HG03521 (cell line): Measurements from ENCODE around the gene LYST.
A peak's percentile ranks its signal among the peaks of the same experiment; 100 is the strongest.
"Not testable (repeated sequence)": the region's sequence is repeated elsewhere in the genome, so short reads cannot be mapped to it uniquely, and the experiment has no call there.

Experiments
- ATAC-seq: cut with Tn5 transposase; IDR thresholded peaks from one replicate; pipeline ENCODE4 v1.9.1; 2021; ENCODE audit warnings: mild to moderate bottlenecking, moderate library complexity; ENCODE audit not compliant: unreplicated experiment

The LYST gene

DNA sequence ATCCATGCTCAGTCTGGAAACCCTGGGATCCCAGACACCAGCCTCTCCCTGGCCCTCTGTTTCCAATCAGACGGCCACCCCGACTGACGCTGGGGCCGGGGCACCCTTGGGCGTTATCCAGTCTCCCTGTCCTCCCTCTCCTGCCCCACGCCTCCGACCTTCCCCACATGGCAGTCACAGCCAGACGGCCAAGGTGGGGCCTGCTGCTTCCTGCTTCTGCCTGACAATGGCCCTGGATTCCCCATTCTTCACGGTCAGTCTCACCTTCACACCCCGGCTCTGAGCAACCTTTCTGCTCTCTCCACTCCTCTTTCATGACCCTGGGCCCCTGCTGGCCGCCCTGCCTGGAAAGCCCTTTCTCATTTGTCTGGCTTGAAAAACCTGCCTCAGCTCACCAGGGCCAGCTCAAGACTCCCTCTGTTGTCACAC is 223.7 kb downstream of the LYST start:
- no peak for ATAC-seq

- peak; percentile 69 for ATAC-seq
These were observed 224.4 kb downstream of the LYST start for GRCh38 chr1:235642011-235642942.

- no peak for ATAC-seq
These were observed 226.1 kb downstream of the LYST start for GRCh38 chr1:235640580-235640979.

GRCh38 chr1:235639226-235640205 is 227.2 kb downstream of the LYST start:
- ATAC-seq: no peak

- ATAC-seq: not testable (repeated sequence)
These were observed 228.1 kb downstream of the LYST start for GRCh38 chr1:235638612-235639011.

GRCh38 chr1:235637756-235638534 is 228.8 kb downstream of the LYST start:
- no peak for ATAC-seq

DNA sequence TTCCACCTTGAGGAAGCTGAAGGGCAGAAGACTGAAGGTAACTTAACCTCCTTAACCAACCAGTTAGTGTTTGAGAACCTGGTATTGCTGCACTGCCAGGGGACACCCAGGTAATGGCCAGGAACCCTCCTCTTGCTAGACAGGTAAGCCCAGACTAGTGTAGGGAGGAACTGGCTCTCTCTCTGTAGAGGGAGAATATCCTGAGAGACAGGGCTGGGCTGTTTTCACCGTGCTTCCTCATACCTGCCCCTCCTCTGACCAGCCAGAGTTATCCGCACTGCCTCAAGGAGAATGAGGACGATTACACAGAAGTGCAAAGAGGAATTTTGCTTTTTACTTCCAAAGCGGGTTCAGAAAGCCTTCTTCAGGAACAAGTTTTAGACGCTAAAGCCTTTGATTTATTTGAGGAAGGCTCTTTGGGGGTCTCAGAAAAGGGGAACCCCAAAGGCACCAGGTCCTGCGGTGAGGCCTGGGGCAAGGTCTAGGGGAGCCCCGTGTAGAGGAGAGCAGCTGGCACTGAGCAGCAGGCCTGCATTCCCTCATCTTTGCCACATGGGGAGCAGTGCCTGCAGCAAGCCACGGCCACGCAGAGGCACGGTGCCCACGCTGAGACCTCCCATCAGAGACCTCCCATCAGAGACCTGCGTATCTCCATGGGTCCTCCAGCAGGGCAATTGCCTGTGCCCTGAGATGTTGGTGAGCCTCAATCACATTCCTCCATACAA is 230.6 kb downstream of the LYST start:
- ATAC-seq: no peak

DNA sequence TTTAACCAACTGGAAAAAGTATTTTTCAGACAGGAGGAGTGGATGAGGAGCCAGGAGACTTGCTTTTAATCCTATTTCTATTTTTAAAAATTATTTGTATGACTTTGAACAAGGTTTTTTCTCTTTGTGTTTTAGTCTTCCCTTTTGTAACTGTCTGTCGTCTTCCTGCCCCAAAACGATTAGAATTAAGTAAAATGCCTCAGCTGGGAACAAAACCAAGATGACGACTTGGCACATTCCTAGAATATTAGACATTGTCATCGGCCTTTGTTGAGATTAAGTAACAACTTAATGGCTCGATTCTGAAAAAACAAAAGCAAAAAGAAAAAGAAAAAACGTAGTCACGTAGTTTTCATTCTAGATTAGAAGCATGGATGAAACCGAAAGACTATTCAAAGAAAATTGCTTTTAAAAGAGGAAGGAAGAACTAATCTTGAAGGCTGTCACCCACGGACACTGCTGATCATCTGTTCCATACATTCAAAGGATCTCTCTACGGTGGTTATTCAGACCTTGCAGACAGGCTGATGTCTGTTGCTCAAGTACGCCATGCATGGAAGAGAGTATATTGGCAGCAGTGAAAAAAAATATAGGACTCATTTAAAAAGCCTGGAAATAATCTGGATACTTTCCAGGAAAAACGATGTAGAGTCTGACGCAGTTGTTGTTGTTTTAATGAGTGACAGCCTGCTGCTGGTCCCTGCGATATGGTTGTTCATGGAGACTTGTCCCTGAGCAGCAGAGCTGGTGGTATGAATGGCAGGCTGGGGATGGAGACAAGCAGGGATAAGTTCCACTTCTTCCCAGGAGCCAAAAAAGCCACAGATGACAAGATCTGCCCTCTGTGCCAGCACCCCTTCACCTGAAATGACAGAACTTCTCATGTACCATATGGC is 234.0 kb downstream of the LYST start:
- peak; percentile 82 for ATAC-seq

DNA sequence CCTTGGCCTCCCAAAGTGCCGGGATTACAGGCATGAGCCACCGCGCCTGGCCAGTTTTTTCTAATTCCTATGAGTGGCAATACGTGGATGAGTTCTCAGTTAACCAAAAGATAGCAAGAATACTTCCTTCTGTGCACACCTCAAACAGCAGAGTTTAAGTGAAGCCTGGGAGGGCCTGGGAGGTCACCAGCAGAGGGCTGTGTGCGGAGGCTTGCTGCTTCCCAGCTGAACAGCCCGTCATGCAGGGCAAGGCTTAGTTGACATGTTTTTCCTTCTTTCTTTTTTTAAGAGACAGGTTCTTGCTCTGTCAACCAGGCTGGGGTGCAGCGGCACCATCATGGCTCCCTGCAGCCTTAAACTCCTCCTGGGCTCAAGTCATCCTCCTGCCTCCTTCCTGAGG is 234.9 kb downstream of the LYST start:
- no peak for ATAC-seq

GRCh38 chr1:235628316-235629005 is 238.2 kb downstream of the LYST start:
- ATAC-seq: no peak

DNA sequence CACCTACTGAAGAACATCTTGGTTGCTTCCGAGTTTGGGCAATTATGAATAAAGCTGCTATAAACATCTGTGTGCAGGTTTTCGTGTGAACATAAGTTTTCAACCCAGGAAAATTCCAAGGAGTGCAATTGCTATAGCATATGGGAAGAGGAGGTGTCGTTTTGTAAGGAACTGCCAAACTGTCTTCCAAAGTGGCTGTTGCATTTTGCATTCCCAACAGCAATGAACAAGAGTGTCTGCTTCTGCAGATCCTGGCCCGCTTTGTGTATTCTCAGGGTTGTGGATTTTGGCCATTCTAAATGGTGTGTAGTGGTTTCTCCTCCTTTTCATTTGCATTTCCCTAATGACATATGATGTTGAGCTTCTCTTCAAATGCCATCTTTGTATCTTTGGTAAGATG is 240.9 kb downstream of the LYST start:
- no peak for ATAC-seq

- no peak for ATAC-seq
These were observed 241.4 kb downstream of the LYST start for GRCh38 chr1:235625340-235625739.

DNA sequence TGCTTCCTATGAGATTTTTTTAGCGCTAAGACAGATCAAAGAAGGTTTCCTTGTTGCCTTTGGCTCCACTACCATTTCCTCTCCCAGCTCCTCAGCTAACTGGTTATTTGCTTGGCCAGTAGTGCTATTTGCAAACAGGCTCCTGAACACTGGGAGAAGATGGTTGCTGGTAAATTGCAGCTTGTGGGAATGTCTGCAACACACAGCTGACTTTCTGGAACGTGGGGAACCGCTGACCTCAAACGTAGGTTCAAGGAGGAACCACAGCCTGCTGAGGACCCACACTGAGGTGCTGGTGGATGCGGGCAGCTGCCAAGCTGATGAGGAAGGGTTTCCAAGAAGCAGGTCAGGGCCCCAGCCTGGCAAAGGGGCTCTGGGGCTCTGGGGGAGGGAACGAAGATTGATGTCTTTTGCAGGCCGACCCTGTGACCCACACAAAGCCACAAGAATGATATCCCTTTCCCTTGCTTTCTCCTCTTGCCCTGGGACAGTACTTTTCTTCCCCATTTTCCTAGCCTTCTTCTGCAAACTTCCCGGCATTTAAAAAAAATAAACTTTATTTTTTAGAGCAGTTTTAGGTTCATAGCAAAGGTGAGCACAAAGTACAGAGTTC is 241.9 kb downstream of the LYST start:
- no peak for ATAC-seq

DNA sequence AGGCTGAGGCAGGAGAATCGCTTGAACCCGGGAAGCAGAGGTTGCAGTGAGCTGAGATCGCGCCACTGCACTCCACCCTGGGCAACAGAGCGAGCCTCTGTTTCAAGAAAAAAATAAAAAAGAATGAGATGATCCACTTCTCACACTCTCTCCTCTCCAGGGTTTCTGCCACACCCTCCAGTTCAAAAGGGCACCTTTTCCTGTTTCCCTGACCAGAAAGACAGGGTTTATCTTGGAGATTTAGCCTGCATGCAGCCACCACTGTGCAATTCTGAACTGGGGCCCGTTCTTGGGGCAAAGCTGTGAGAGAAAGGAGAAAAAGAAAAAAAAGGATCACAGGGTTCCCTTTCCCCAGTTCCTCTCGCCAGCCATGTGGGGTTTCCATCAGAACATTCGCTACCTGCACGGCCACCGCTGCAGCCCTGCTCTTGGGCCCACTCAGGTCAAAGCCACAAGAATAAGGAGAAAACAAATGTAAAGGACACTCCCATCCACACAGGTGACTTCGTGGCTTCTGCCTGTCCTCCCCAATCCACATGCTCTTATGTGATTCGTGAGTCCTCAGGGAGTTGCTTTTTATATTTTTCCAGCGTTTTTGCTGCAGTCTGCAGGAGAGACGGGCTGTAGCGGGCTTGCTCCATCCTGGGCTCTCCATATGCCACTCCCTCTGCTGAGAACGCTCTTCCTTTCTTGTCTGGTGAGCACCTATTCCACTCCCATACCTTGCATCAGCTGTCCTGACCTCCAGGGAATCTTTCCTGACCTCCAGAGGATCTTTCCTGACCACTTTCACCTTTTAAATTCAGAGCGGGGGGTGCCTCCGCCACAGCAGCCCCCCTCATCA is 243.5 kb downstream of the LYST start:
- ATAC-seq: no peak

GRCh38 chr1:235619149-235619548 is 247.6 kb downstream of the LYST start:
- ATAC-seq: not testable (repeated sequence)

GRCh38 chr1:235617808-235618207 is 248.9 kb downstream of the LYST start:
- no peak for ATAC-seq

GRCh38 chr1:235617140-235617539 is 249.6 kb downstream of the LYST start:
- no peak for ATAC-seq
